Prostate gland (tissue), 2 donors: Measurements from ENCODE around the gene DNM3.

Experiments used
- POLR2A ChIP-seq: fragments of 450-650 bp; IDR thresholded peaks from one replicate; pipeline ENCODE4 v1.6.1; 2016; ENCODE audit warnings: antibody characterized with exemption, mild to moderate bottlenecking
- POLR2AphosphoS5 ChIP-seq: sonication (generic); formaldehyde crosslinking; IDR thresholded peaks from one replicate; pipeline ENCODE4 v1.6.1; 2017; ENCODE audit warnings: antibody characterized with exemption
- TF ChIP-seq, protein P1 (sequence below), 4 experiments: fragments of 200-600 bp in 2 of 4; fragments of 450-650 bp in 2 of 4; sonication (generic) in 2 of 4; IDR thresholded peaks; 1 replicate in 3 of 4; 2 replicates in 1 of 4; pipeline ENCODE4 v1.5.1; 2016 to 2019; ENCODE audit warnings: antibody characterized with exemption in 4 of 4, mild to moderate bottlenecking in 2 of 4, moderate library complexity in 2 of 4

DNA sequence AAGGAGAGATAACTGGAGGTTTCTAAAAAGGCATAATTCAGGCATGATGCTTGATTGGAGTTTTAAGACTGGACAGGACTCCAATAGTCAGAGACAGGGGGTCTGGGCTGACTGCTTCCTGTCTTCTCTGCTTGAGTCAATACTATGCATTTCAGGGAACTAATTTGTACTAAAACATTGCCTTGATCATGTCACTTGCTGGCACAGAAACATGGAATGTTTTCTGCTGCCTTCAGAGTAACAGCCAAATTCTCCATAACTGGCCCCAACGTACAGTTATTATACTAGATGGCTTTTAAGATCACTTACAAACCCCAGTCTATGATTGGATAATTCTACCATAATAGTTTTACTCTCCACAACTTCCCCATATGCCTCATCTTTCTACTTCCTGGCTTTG is 247.0 kb downstream of the DNM3 start:
- TF ChIP-seq POLR2AphosphoS5 (no peak), POLR2A (no peak)
- TF ChIP-seq, protein P1, sequence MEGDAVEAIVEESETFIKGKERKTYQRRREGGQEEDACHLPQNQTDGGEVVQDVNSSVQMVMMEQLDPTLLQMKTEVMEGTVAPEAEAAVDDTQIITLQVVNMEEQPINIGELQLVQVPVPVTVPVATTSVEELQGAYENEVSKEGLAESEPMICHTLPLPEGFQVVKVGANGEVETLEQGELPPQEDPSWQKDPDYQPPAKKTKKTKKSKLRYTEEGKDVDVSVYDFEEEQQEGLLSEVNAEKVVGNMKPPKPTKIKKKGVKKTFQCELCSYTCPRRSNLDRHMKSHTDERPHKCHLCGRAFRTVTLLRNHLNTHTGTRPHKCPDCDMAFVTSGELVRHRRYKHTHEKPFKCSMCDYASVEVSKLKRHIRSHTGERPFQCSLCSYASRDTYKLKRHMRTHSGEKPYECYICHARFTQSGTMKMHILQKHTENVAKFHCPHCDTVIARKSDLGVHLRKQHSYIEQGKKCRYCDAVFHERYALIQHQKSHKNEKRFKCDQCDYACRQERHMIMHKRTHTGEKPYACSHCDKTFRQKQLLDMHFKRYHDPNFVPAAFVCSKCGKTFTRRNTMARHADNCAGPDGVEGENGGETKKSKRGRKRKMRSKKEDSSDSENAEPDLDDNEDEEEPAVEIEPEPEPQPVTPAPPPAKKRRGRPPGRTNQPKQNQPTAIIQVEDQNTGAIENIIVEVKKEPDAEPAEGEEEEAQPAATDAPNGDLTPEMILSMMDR (IDR thresholded peaks at IDR 0.05) = no peak
